ENCODE results near the gene PAWR.
"Not testable (repeated sequence)": the region's sequence is repeated elsewhere in the genome, so short reads cannot be mapped to it uniquely, and the experiment has no call there.

PAWR gene

GRCh38 chr12:79662046-79662811, 28.5 kb downstream of the PAWR start:
- no peaks in the 10 kb centered on the region for H3K4me1 ChIP-seq
- no peak overlapping the region for H3K27ac ChIP-seq
- H3K27me3 ChIP-seq: no peaks in the 10 kb centered on the region
- peaks cover 0 to 22% (median 4%) of the 10 kb centered on the region in 11 experiments; a peak in 8 of 22 replicates for H3K36me3 ChIP-seq
- peaks cover 2 to 13% (median 8%) of the 10 kb centered on the region in 11 experiments; a peak in 11 of 22 replicates for H3K9me3 ChIP-seq (replicated peaks in 1 of 11)
- no peak overlapping the region for H3K4me3 ChIP-seq
- H3K4me2 ChIP-seq: no peak overlapping the region
- TF ChIP-seq Cebpa-rat (IDR thresholded peaks at IDR 0.05): no peak
- no peaks in the 10 kb centered on the region; a peak in 1 of 22 replicates for H4K20me1 ChIP-seq
- H3K9ac ChIP-seq: no peak overlapping the region

GRCh38 chr12:79661629-79662028, 29.1 kb downstream of the PAWR start:
- TF ChIP-seq Cebpa-rat (IDR thresholded peaks at IDR 0.05): no peak
- no peak overlapping the region for H3K4me2 ChIP-seq
- H3K27me3 ChIP-seq: no peaks in the 10 kb centered on the region
- peaks cover 0 to 28% (median 10%) of the 10 kb centered on the region in 11 experiments; a peak in 12 of 22 replicates for H3K36me3 ChIP-seq
- no peak overlapping the region for H3K9ac ChIP-seq
- no peaks in the 10 kb centered on the region for H3K4me1 ChIP-seq
- peaks cover 4 to 17% (median 13%) of the 10 kb centered on the region in 11 experiments; a peak in 12 of 22 replicates for H3K9me3 ChIP-seq (replicated peaks in 1 of 11)
- no peak overlapping the region for H3K27ac ChIP-seq
- H4K20me1 ChIP-seq: no peaks in the 10 kb centered on the region
- H3K4me3 ChIP-seq: no peak overlapping the region

DNA sequence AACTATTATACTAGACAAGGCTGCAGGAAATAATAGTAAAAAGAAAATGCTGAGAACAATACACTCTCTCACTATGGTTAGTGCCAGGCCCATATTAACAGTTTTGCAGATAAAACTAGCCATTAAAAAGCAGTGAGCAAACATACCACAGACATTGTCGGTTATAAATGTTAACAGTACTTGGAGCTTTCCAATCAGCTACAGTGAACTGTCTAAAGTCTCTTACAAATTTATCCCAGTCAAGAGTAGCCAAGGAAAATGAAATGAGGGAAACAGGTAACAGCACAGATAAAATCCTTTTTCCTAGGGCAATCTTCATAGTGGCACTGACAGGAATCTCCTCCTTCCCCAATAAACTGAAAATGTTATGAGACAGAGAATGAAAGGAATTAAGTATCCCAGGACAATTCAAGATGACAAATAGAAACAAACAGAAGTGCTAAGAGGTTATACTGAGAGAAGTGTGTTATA, 30.8 kb downstream of the PAWR start:
- Histone ChIP-seq H3K9ac (no peak overlapping the region), H3K27ac (no peak overlapping the region), H3K36me3 (peaks cover 0 to 32% (median 11%) of the 10 kb centered on the region in 11 experiments; a peak in 14 of 22 replicates), H3K27me3 (no peaks in the 10 kb centered on the region), H3K4me1 (no peaks in the 10 kb centered on the region), H3K4me3 (no peak overlapping the region), H3K4me2 (no peak overlapping the region), H4K20me1 (no peaks in the 10 kb centered on the region), H3K9me3 (replicated peaks in 1 of 11) (peaks cover 4 to 22% (median 15%) of the 10 kb centered on the region in 11 experiments; a peak in 13 of 22 replicates)
- TF ChIP-seq Cebpa-rat (IDR thresholded peaks at IDR 0.05): no peak

DNA sequence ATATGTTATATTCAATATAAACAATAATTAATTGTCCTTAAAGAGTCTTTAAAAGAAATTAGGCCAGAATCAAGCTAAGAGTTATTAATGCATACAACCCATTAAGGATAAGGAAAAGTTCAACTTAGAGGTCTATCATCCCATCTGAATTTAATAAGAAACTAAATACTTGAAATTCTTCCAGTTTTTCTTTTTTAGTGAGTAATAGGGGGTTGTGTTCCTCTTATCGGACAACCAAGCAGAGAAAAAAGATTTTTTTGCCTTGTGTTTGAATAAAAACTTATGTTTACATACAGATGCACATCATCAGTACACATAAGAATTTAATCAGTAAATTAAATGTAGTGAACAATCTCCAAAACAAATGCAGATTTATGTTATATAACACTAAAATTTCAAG, 32.5 kb downstream of the PAWR start:
- Histone ChIP-seq H3K36me3 (peaks cover 0 to 28% (median 11%) of the 10 kb centered on the region in 11 experiments; a peak in 13 of 22 replicates), H3K9me3 (replicated peaks in 1 of 11) (peaks cover 4 to 22% (median 15%) of the 10 kb centered on the region in 11 experiments; a peak in 14 of 22 replicates), H4K20me1 (no peaks in the 10 kb centered on the region), H3K4me1 (no peaks in the 10 kb centered on the region), H3K27me3 (no peaks in the 10 kb centered on the region), H3K9ac (no peak overlapping the region), H3K4me2 (no peak overlapping the region), H3K4me3 (no peak overlapping the region), H3K27ac (no peak overlapping the region)
- no peak for TF ChIP-seq Cebpa-rat (IDR thresholded peaks at IDR 0.05)

DNA sequence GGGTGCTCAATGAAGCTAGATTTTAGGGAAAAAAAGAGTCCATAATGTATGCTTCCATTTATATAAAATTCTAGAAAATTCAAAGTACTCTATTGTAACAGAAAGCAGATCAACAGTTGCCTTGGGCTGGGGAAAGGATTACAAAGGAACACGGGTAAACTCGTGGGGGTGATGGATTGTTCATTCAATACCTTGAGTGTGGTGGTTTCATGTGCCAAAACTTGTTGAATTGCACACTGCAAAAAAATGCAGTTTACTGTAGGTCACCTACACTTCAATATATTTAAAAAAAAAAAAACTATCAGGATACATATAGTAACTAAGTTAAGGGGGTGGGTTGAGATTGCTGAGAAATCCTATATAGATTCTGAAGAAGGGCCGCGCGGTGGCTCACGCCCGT, 33.6 kb downstream of the PAWR start:
- Histone ChIP-seq H3K36me3 (peaks cover 0 to 28% (median 11%) of the 10 kb centered on the region in 11 experiments; a peak in 12 of 22 replicates), H3K4me1 (no peaks in the 10 kb centered on the region), H3K27me3 (no peaks in the 10 kb centered on the region), H3K4me2 (no peak overlapping the region), H3K9ac (no peak overlapping the region), H3K4me3 (no peak overlapping the region), H3K9me3 (replicated peaks in 1 of 11) (peaks cover 4 to 22% (median 15%) of the 10 kb centered on the region in 11 experiments; a peak in 14 of 22 replicates), H3K27ac (no peak overlapping the region), H4K20me1 (no peaks in the 10 kb centered on the region)
- TF ChIP-seq Cebpa-rat (IDR thresholded peaks at IDR 0.05): no peak

DNA sequence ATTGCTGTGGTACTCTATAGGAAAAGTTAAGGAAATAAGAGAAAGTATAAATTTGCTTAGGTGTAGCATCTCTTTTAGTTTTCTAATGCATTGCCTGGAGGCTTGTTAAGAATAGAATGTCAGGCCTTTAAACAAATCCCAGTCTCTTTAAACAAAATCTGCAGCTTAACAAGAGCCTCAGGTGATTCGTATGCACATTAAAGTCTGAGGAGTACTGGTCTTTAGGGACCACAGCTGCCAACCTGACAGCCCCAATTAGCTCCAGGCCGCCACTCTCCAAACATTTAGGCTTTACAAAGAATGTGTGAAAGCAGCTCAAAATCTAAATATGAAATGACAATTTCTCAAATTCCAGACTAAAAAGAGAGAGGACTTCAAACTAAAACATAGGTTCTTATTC, 35.7 kb downstream of the PAWR start:
- H3K4me2 ChIP-seq: no peak overlapping the region
- H3K27me3 ChIP-seq: no peaks in the 10 kb centered on the region
- H3K9me3 ChIP-seq (replicated peaks in 1 of 11): peaks cover 4 to 22% (median 15%) of the 10 kb centered on the region in 11 experiments; a peak in 14 of 22 replicates
- H4K20me1 ChIP-seq: 0 out of 22 replicates have a peak, but pooled peaks cover 0 to under 1% (median 0%) of the 10 kb centered on the region in 11 experiments
- H3K27ac ChIP-seq: no peak overlapping the region
- TF ChIP-seq Cebpa-rat (IDR thresholded peaks at IDR 0.05): no peak
- H3K4me3 ChIP-seq: no peak overlapping the region
- H3K4me1 ChIP-seq: no peaks in the 10 kb centered on the region
- H3K36me3 ChIP-seq: peaks cover 0 to 28% (median 11%) of the 10 kb centered on the region in 11 experiments; a peak in 12 of 22 replicates
- H3K9ac ChIP-seq: no peak overlapping the region

DNA sequence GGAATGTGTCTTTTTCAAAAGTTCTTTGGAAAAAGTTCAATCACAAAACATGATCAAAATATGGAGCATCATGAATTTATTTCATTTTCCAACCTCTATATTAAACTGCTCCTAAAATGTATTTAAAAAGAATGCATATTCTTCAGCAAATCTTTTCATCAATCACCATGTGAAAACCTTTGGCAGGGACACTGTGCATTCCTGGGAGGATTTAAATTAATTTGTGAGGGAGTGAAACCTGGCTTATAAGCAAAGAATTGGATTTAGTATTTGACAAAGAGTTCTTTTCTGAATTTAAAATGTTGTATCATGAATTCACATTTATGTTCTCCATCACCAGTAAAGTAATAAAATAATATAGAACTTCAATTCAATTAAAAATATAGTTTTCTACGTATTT, 38.2 kb downstream of the PAWR start:
- Histone ChIP-seq H3K4me2 (no peak overlapping the region), H4K20me1 (peaks cover 0 to 6% (median 0%) of the 10 kb centered on the region in 11 experiments; a peak in 1 of 22 replicates), H3K27ac (no peak overlapping the region), H3K9ac (no peak overlapping the region), H3K9me3 (replicated peaks in 1 of 11) (peaks cover 0 to 13% (median 9%) of the 10 kb centered on the region in 11 experiments; a peak in 12 of 22 replicates), H3K27me3 (no peaks in the 10 kb centered on the region), H3K36me3 (peaks cover 0 to 24% (median 15%) of the 10 kb centered on the region in 11 experiments; a peak in 13 of 22 replicates), H3K4me3 (no peak overlapping the region), H3K4me1 (no peaks in the 10 kb centered on the region)
- TF ChIP-seq Cebpa-rat (IDR thresholded peaks at IDR 0.05): no peak

DNA sequence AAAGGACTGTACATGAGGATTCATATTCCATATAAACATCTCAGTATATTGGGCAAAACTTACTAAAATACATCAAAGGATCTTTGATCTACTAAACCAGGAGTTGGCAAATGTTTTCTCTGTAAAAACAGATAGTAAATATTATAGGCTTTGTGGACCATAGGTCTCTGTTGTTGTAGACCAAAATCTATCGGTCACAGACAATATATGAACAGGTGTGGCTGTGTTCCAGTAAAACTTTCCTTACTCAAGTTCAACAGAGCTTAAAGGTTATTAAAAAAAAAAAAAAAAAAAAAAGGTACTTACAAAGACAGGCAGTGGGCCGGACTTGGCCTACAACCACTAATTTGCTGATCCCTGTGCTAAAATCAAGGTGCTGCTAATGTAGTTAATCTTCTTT, 40.3 kb downstream of the PAWR start:
- Histone ChIP-seq H3K9me3 (replicated peaks in 1 of 11) (peaks cover 0 to 9% (median 0%) of the 10 kb centered on the region in 11 experiments; a peak in 2 of 22 replicates), H3K27ac (no peak overlapping the region), H3K27me3 (no peaks in the 10 kb centered on the region), H3K9ac (no peak overlapping the region), H4K20me1 (peaks cover 0 to 6% (median 0%) of the 10 kb centered on the region in 11 experiments; a peak in 2 of 22 replicates), H3K4me2 (no peak overlapping the region), H3K36me3 (peaks cover 0 to 11% (median 5%) of the 10 kb centered on the region in 11 experiments; a peak in 6 of 22 replicates), H3K4me1 (no peaks in the 10 kb centered on the region), H3K4me3 (no peak overlapping the region)
- no peak for TF ChIP-seq Cebpa-rat (IDR thresholded peaks at IDR 0.05)

DNA sequence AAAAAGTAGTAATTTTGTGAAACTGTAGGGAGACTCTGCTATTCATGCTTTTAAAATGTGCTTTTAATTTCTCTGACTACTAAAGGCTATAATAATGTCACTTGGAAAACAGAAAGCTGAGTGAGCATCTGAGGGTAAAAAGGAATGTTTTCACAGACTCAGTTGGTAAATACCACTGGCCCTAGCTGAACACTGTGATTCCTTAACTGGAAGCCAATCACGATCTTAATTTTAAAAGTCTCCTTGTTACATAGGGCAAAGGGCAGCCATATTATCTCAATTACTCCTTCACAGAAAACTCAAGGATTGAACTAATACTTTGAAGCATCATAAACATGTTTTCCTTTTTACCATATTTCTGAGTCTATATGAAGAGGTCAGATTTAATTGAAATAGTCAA, 41.9 kb downstream of the PAWR start:
- no peaks in the 10 kb centered on the region for H3K4me1 ChIP-seq
- no peak overlapping the region for H3K4me2 ChIP-seq
- H3K27ac ChIP-seq: no peak overlapping the region
- H4K20me1 ChIP-seq: peaks cover 0 to 6% (median 0%) of the 10 kb centered on the region in 11 experiments; a peak in 2 of 22 replicates
- no peaks in the 10 kb centered on the region for H3K27me3 ChIP-seq
- no peak overlapping the region for H3K4me3 ChIP-seq
- H3K36me3 ChIP-seq: peaks cover 0 to 11% (median 0%) of the 10 kb centered on the region in 11 experiments; a peak in 4 of 22 replicates
- no peak overlapping the region for H3K9ac ChIP-seq
- no peak for TF ChIP-seq Cebpa-rat (IDR thresholded peaks at IDR 0.05)
- no peaks in the 10 kb centered on the region for H3K9me3 ChIP-seq (replicated peaks in 1 of 11)

GRCh38 chr12:79646843-79647242, 43.9 kb downstream of the PAWR start:
- not testable (repeated sequence) for H4K20me1 ChIP-seq; H3K4me3 ChIP-seq; H3K9me3 ChIP-seq (replicated peaks in 1 of 11)

More at GRCh38 chr12:79646843-79647242, 43.9 kb downstream of the PAWR start:
- H3K4me1 ChIP-seq, H3K27ac ChIP-seq, H3K27me3 ChIP-seq, H3K4me2 ChIP-seq, H3K9ac ChIP-seq: not testable (repeated sequence)
- peaks cover 0 to 11% (median 0%) of the 10 kb centered on the region in 11 experiments; a peak in 4 of 22 replicates for H3K36me3 ChIP-seq
